Nephron progenitor cell (in vitro differentiated cells): ENCODE data around the gene ROR1.

Source experiments
- DNase-seq: peaks from one replicate; pipeline ENCODE4 v3.0.0; 2021
- H3K27ac Mint-ChIP-seq: 2 replicates; pipeline ENCODE4 v1.8.0; 2021; ENCODE audit warnings: mild to moderate bottlenecking, moderate library complexity, mixed read lengths
- H3K27me3 Mint-ChIP-seq: 2 replicates; pipeline ENCODE4 v1.8.0; 2021; ENCODE audit warnings: mild to moderate bottlenecking, low read depth, mixed read lengths; ENCODE audit not compliant: poor library complexity
- H3K36me3 Mint-ChIP-seq: 2 replicates; pipeline ENCODE4 v1.8.0; 2021; ENCODE audit warnings: low read depth, mixed read lengths
- H3K4me1 Mint-ChIP-seq: 2 replicates; pipeline ENCODE4 v1.8.0; 2021; ENCODE audit warnings: mixed read lengths
- H3K4me3 Mint-ChIP-seq: 2 replicates; pipeline ENCODE4 v1.8.0; 2021; ENCODE audit warnings: mild to moderate bottlenecking, moderate library complexity, mixed read lengths
- H3K9me3 Mint-ChIP-seq: 2 replicates; pipeline ENCODE4 v1.8.0; 2021; ENCODE audit warnings: mild to moderate bottlenecking, moderate library complexity, mixed read lengths
- TF ChIP-seq, protein P1 (sequence below): fragments of 200-600 bp; sonication (generic); IDR thresholded peaks from 2 replicates; pipeline ENCODE4 v1.5.0; 2021; ENCODE audit warnings: antibody characterized with exemption

Gene ROR1

DNA sequence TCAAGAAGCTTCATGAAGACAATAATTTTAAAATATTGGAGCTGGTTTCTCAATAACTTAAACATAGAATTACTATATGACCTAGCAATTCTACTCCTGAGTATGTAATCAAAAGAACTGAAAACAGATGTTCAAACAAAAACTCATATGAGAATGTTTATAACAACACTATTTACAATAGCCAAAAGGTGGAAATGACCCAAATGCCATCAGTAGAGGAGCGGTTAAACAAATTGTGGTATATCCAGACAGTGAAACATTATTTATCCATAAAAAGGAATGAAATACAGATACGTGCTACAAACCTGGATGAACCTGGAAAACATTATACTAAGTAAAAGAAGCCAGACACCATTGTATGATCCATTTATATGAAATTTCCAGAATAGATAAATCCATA is 366.8 kb downstream of the ROR1 start:
- Mint-ChIP-seq H3K4me1 (peaks cover 53% of the 10 kb centered on the region), H3K27me3 (no peaks in the 10 kb centered on the region), H3K4me3 (no peak overlapping the region), H3K36me3 (peaks cover 21% of the 10 kb centered on the region), H3K27ac (no peak overlapping the region), H3K9me3 (no peaks in the 10 kb centered on the region)
- TF ChIP-seq, protein P1, sequence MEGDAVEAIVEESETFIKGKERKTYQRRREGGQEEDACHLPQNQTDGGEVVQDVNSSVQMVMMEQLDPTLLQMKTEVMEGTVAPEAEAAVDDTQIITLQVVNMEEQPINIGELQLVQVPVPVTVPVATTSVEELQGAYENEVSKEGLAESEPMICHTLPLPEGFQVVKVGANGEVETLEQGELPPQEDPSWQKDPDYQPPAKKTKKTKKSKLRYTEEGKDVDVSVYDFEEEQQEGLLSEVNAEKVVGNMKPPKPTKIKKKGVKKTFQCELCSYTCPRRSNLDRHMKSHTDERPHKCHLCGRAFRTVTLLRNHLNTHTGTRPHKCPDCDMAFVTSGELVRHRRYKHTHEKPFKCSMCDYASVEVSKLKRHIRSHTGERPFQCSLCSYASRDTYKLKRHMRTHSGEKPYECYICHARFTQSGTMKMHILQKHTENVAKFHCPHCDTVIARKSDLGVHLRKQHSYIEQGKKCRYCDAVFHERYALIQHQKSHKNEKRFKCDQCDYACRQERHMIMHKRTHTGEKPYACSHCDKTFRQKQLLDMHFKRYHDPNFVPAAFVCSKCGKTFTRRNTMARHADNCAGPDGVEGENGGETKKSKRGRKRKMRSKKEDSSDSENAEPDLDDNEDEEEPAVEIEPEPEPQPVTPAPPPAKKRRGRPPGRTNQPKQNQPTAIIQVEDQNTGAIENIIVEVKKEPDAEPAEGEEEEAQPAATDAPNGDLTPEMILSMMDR: no peak
- DNase-seq: no peak

DNA sequence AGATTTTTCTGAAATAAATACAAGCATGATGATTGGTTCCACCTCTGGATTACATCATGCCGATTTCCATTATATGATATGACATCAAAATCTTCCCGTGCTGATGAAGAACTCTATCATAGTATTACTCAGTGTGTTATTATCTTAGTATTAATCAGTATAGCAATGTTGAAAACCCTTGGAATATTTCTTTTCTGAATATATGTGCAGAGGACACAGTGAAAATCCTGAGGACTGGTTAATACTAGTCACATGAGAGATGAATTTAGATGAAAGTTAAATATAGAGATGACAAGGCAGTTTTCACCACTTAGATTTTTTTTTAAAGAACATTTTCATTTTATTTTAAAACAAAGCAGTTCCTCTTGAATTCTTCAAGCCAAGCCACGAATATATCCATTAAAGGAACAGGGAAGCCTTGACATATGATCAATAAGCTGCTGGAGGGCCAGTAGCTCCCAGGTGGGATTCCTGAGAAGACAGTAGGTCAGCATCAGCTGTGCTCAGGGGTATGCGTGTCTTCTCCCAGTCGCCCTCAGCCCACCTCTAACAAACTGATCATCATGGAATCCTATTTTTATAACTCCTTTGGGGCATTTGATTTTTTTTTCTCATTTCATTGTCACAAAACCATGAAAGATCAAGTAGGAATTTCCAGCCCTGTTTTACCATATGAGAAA is 373.4 kb downstream of the ROR1 start:
- no peak for DNase-seq
- Mint-ChIP-seq H3K4me1 (peaks cover 21% of the 10 kb centered on the region), H3K9me3 (no peaks in the 10 kb centered on the region), H3K27ac (peak overlapping the region; percentile 23), H3K36me3 (peaks cover 10% of the 10 kb centered on the region), H3K27me3 (no peaks in the 10 kb centered on the region), H3K4me3 (no peak overlapping the region)
- TF ChIP-seq, protein P1: no peak

DNA sequence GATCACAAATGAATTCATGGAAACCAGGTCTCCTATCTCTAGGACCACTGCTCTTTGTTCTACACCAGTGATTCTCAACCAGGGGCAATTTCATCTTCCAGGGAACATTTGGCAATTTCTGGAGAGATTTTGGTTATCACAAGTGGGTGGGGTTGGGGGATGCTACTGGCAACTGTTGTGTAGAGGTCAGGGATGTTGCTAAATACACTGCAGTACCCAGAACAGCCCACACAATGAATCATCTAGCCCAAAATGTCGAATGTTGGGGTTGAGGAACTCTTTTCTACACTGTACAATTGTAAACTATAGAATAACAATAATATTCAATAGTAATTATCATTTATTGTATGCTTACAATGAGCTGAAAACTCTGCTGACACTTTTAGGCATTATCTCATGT is 373.9 kb downstream of the ROR1 start:
- Mint-ChIP-seq H3K9me3 (no peaks in the 10 kb centered on the region), H3K27me3 (no peaks in the 10 kb centered on the region), H3K27ac (peak overlapping the region; percentile 23), H3K4me1 (peaks cover 18% of the 10 kb centered on the region), H3K36me3 (peaks cover 5% of the 10 kb centered on the region), H3K4me3 (no peak overlapping the region)
- TF ChIP-seq, protein P1: no peak
- DNase-seq: no peak

DNA sequence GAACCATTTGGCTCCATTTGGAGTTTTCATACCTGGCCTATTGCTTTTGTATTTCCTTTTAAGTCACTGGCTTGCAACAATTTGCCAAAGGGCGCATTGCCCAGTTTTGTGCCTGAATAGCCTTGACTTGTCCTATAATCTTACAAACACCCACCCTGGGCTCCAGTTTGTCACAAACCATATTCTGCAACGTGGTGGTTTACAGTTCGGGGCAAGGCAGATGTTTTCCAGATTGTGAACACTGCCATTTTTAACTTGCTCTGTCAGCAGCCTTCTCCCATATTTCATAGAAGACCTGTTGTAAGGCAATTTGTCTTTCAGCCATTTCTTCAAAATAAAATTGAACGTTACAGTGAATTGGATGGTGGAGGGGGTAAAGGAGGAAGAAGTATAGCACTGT is 376.4 kb downstream of the ROR1 start:
- no peak overlapping the region for H3K4me3 Mint-ChIP-seq
- no peaks in the 10 kb centered on the region for H3K27me3 Mint-ChIP-seq
- peaks cover 5% of the 10 kb centered on the region for H3K36me3 Mint-ChIP-seq
- H3K4me1 Mint-ChIP-seq: peaks cover 9% of the 10 kb centered on the region
- H3K9me3 Mint-ChIP-seq: no peaks in the 10 kb centered on the region
- TF ChIP-seq, protein P1: no peak
- DNase-seq: no peak
- no peak overlapping the region for H3K27ac Mint-ChIP-seq

DNA sequence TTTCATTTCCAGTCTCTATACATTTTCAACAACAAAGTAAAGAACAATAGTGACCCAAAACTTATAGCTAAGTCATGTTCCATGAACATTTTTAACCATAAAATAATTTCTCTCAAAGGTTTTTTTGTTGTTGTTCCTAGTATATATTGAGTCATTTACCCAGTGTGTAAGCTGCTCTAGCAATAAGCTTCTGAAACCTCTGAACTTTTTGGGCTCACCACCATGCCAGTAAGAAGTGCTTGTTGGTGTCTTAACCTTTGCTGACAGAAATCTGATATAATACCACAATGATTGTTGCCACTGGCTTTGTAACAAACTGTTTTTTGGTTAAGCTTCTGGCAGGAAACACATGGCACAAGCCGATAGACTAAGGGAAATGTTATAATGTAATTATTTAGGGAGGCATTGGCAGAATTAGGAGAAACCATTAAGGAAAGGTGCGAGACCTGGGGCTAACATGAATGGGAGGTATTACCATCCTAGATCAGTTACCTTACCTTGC is 377.0 kb downstream of the ROR1 start:
- H3K36me3 Mint-ChIP-seq: peaks cover 5% of the 10 kb centered on the region
- no peak overlapping the region for H3K4me3 Mint-ChIP-seq
- no peak for DNase-seq
- no peak overlapping the region for H3K27ac Mint-ChIP-seq
- TF ChIP-seq, protein P1: no peak
- H3K9me3 Mint-ChIP-seq: no peaks in the 10 kb centered on the region
- H3K4me1 Mint-ChIP-seq: peaks cover 9% of the 10 kb centered on the region
- H3K27me3 Mint-ChIP-seq: no peaks in the 10 kb centered on the region

DNA sequence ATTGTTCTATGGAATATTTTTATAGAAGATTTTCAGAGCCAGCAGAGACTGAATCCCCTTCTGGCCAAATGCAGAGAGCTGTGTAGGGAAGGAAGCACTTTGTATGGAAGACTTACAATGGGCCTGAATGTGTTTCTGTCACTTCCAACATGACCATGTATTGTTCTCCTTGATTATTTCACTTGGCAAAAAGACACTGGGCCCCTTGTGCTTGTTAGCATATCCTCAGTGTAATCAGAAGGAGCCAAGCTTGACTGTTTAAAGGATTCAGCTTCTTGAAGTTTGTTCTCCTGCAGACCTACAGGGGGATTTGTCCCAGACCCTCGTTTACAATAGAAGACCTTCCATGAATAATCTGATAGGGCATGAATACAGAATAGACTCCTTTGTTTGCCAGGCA is 381.5 kb downstream of the ROR1 start:
- Mint-ChIP-seq H3K9me3 (no peaks in the 10 kb centered on the region), H3K4me3 (no peak overlapping the region), H3K4me1 (peaks cover 5% of the 10 kb centered on the region), H3K27ac (no peak overlapping the region), H3K27me3 (no peaks in the 10 kb centered on the region), H3K36me3 (peaks cover 12% of the 10 kb centered on the region)
- DNase-seq: no peak
- TF ChIP-seq, protein P1: no peak
